ENCODE data around the gene IMPA2.

Gene IMPA2

DNA sequence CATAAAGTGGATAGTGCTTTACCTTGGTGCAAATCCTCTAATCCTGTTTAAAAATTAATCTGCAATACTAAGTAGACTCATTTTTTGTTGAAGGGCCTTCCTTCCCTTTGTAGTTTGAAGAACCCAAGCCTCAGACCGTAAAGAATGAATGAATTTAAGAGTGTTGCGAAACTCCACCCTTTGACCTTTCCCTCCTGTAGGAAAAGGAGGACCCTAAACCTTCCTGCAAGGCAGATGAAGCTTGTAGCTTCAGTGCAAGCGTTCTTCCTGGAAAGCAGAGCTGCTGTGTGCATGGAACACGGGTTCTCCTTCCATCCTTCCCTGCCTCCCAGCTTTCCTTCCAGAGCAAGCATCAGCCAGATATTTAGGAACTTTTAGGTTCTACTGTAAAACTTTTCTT, 1.7 kb downstream of the IMPA2 start:
- DNase-seq (ENCODE audit: extremely low spot score), result no peak
- POLR2A ChIA-PET, result no interaction called here
- no peak for TF ChIP-seq SUZ12 (IDR thresholded peaks at IDR 0.05)
- no peak for TF ChIP-seq ARNT (IDR thresholded peaks at IDR 0.05)
- no peak for TF ChIP-seq FOXM1 (IDR thresholded peaks at IDR 0.05; ENCODE audit: borderline replicate concordance)
- CTCF ChIA-PET, result interaction anchor here (1.0 to 1.3 kb wide), 2 partner anchors 12 to 45 kb away, joined by 3 to 6 read pairs; no protein-coding TSS in a partner anchor

DNA sequence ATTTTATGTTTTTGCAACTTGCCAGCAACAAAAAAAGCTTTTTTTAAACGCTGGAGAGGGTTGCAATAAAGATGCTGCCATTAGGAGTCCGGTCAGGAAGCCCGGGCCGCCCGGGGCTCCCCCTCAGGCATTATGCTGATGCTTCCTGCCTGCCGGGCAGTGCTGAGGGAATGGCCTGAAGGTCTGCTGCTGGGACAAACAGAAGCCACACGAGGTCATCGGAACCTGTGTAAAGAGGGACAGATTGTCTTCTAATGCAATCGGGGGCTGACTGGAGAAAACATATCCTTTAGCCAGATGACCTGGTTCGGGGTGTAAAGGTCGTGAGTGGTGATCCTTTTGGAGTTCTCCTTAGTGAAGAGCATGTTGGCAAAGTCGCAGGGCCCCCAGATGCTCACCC, 2.3 kb downstream of the IMPA2 start:
- TF ChIP-seq CTBP1 (IDR thresholded peaks at IDR 0.05; ENCODE audit: borderline replicate concordance), result no peak
- TF ChIP-seq FOXK2 (IDR thresholded peaks at IDR 0.05), result no peak
- no peak for TF ChIP-seq ELF4 (IDR thresholded peaks at IDR 0.05)
- TF ChIP-seq BHLHE40 (IDR thresholded peaks at IDR 0.05; ENCODE audit: borderline replicate concordance), result no peak
- TF ChIP-seq FOXM1 (IDR thresholded peaks at IDR 0.05; ENCODE audit: borderline replicate concordance), result no peak
- TF ChIP-seq FOXA1 (IDR thresholded peaks at IDR 0.05), result no peak
- TF ChIP-seq SP1 (IDR thresholded peaks at IDR 0.05), result no peak
- no peak for TF ChIP-seq NFRKB (IDR thresholded peaks at IDR 0.05)
- no peak for TF ChIP-seq HDGF (IDR thresholded peaks at IDR 0.05; ENCODE audit: borderline replicate concordance)
- ChIA-PET POLR2A (no interaction called here), CTCF (interaction anchor here (1.0 to 1.3 kb wide), 2 partner anchors 12 to 45 kb away, joined by 3 to 6 read pairs; no protein-coding TSS in a partner anchor)

DNA sequence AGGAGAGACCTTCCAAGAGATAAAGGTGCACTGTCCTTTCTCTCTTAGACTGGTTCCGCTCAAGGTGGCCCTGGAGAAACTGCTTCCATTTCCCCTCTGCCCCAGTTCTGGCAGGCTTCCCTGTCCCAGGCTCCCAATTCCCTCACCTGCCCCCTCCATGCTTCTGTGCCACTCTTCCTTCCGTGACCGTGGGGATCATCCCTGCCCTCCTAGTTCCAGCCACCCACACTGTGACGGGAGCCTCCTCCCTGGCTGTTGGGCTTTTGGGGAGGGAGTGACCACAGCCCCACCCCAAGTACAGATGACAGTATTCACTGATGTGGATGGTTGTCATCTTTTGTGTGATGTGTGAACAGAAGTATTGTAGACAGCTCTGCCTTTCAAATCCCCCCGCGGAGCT, 2.8 kb downstream of the IMPA2 start:
- no peak for DNase-seq (ENCODE audit: extremely low spot score)
- ChIA-PET POLR2A (no interaction called here), CTCF (no interaction called here)
- TF ChIP-seq ELF4 (IDR thresholded peaks at IDR 0.05), result no peak

More for the DNA sequence above, 2.3 kb downstream of the IMPA2 start:
- DNase-seq (ENCODE audit: extremely low spot score), result no peak

GRCh38 chr18:11985586-11985985, 4.3 kb downstream of the IMPA2 start:
- no peak for DNase-seq (ENCODE audit: extremely low spot score)
- ChIA-PET CTCF (interaction anchor here (0.6 kb wide), 1 partner anchor 58 kb away, joined by 3 read pairs; no protein-coding TSS in a partner anchor), POLR2A (no interaction called here)
- TF ChIP-seq TARDBP (IDR thresholded peaks at IDR 0.05) (no peak), CTBP1 (IDR thresholded peaks at IDR 0.05; ENCODE audit: borderline replicate concordance) (no peak), HDGF (IDR thresholded peaks at IDR 0.05; ENCODE audit: borderline replicate concordance) (no peak), FOXM1 (IDR thresholded peaks at IDR 0.05; ENCODE audit: borderline replicate concordance) (no peak), FOXK2 (IDR thresholded peaks at IDR 0.05) (no peak), LEF1 (IDR thresholded peaks at IDR 0.05; ENCODE audit: borderline replicate concordance) (no peak), SUZ12 (IDR thresholded peaks at IDR 0.05) (no peak), ZNF384 (IDR thresholded peaks at IDR 0.05) (no peak), SP1 (IDR thresholded peaks at IDR 0.05) (no peak), ARNT (IDR thresholded peaks at IDR 0.05) (no peak), FOXA1 (IDR thresholded peaks at IDR 0.05) (no peak), ELF4 (IDR thresholded peaks at IDR 0.05) (no peak), NFRKB (IDR thresholded peaks at IDR 0.05) (no peak)
- TF ChIP-seq, protein P1, sequence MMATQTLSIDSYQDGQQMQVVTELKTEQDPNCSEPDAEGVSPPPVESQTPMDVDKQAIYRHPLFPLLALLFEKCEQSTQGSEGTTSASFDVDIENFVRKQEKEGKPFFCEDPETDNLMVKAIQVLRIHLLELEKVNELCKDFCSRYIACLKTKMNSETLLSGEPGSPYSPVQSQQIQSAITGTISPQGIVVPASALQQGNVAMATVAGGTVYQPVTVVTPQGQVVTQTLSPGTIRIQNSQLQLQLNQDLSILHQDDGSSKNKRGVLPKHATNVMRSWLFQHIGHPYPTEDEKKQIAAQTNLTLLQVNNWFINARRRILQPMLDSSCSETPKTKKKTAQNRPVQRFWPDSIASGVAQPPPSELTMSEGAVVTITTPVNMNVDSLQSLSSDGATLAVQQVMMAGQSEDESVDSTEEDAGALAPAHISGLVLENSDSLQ (IDR thresholded peaks at IDR 0.05), result no peak

DNA sequence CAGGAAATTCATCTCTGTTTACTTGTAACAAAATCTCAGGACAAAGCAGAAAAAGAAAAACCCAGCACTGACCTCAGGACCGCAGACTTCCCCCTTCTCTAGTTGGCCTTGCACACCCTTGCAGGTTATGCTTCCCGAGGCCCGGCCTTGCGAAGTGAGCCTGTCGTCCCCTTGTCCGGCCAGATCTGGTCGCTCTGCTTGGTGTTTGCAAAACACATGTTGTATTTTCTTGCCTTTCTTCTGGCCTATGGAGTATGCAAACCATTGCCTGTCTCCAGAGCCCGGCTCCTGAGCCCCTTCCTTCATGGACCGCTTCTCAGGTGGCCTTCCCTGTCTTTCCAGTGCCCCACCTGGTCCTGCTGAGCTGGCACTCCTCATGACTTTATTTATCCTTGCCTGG, 4.8 kb downstream of the IMPA2 start:
- CTCF ChIA-PET, result interaction anchor here (0.6 kb wide), 1 partner anchor 58 kb away, joined by 3 read pairs; no protein-coding TSS in a partner anchor
- POLR2A ChIA-PET, result no interaction called here
- TF ChIP-seq FOXM1 (IDR thresholded peaks at IDR 0.05; ENCODE audit: borderline replicate concordance), result no peak
- no peak for DNase-seq (ENCODE audit: extremely low spot score)

DNA sequence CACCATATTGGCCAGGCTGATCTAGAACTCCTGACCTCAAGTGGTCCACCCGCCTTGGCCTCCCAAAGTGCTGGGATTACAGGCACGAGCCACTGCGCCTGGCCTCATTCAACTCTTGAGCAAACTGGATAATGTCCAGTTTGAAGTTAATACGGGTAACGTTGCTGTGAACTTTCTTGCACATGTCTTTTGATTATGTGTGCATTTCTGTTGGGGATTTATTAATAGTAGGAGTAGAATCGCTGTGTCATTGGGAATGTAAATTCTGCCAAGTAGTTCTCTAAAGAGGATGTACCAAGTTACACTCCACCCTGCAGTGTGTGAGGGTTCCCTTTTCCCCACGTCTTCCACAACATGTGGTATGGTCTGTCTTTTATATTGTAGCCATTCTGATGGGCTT, 6.2 kb downstream of the IMPA2 start:
- no peak for DNase-seq (ENCODE audit: extremely low spot score)
- ChIA-PET CTCF (interaction anchor here (1.1 kb wide), 1 partner anchor 12 kb away, joined by 6 read pairs; no protein-coding TSS in a partner anchor), POLR2A (no interaction called here)

GRCh38 chr18:11989174-11989573, 7.9 kb downstream of the IMPA2 start:
- no peak for DNase-seq (ENCODE audit: extremely low spot score)
- POLR2A ChIA-PET, result no interaction called here
- CTCF ChIA-PET, result no interaction called here
- TF ChIP-seq FOXA1 (IDR thresholded peaks at IDR 0.05), result no peak

More for the DNA sequence above, 6.2 kb downstream of the IMPA2 start:
- TF ChIP-seq FOXM1 (IDR thresholded peaks at IDR 0.05; ENCODE audit: borderline replicate concordance), result no peak
- no peak for TF ChIP-seq CTBP1 (IDR thresholded peaks at IDR 0.05; ENCODE audit: borderline replicate concordance)
- no peak for TF ChIP-seq TARDBP (IDR thresholded peaks at IDR 0.05)
- TF ChIP-seq, protein P1 (IDR thresholded peaks at IDR 0.05), result no peak
- no peak for TF ChIP-seq SP1 (IDR thresholded peaks at IDR 0.05)
- TF ChIP-seq L3MBTL2 (conservative IDR thresholded peaks at IDR 0.05), result no peak
- no peak for TF ChIP-seq ELF4 (IDR thresholded peaks at IDR 0.05)
- no peak for TF ChIP-seq ZNF384 (IDR thresholded peaks at IDR 0.05)
- TF ChIP-seq LEF1 (IDR thresholded peaks at IDR 0.05; ENCODE audit: borderline replicate concordance), result no peak

GRCh38 chr18:11989966-11990380, 8.7 kb downstream of the IMPA2 start:
- no peak for DNase-seq (ENCODE audit: extremely low spot score)
- CTCF ChIA-PET, result interaction anchor here (0.6 to 0.7 kb wide), 2 partner anchors 48 to 257 kb away, joined by 3 to 4 read pairs; no protein-coding TSS in a partner anchor
- no peak for TF ChIP-seq CTBP1 (IDR thresholded peaks at IDR 0.05; ENCODE audit: borderline replicate concordance)
- TF ChIP-seq ZNF384 (IDR thresholded peaks at IDR 0.05), result no peak
- no peak for TF ChIP-seq FOXA1 (IDR thresholded peaks at IDR 0.05)
- no peak for TF ChIP-seq ELF4 (IDR thresholded peaks at IDR 0.05)
- no peak for TF ChIP-seq SUZ12 (IDR thresholded peaks at IDR 0.05)
- no peak for TF ChIP-seq BHLHE40 (IDR thresholded peaks at IDR 0.05; ENCODE audit: borderline replicate concordance)
- no peak for TF ChIP-seq HDGF (IDR thresholded peaks at IDR 0.05; ENCODE audit: borderline replicate concordance)
- TF ChIP-seq TARDBP (IDR thresholded peaks at IDR 0.05), result no peak
- TF ChIP-seq SP1 (IDR thresholded peaks at IDR 0.05), result no peak
- TF ChIP-seq ARNT (IDR thresholded peaks at IDR 0.05), result no peak
- no peak for TF ChIP-seq LEF1 (IDR thresholded peaks at IDR 0.05; ENCODE audit: borderline replicate concordance)
- POLR2A ChIA-PET, result interaction anchor here (2.1 kb wide), 1 partner anchor 9 kb away, joined by 9 read pairs; the partner anchor contains the start of gene IMPA2

All from HEK293T (cell line).